HG03175 (cell line): Measurements from ENCODE around the gene RNF14.
A peak's percentile ranks its signal among the peaks of the same experiment; 100 is the strongest.
"Not testable (repeated sequence)": the region's sequence is repeated elsewhere in the genome, so short reads cannot be mapped to it uniquely, and the experiment has no call there.

ENCODE experiments used
- ATAC-seq: cut with Tn5 transposase; IDR thresholded peaks from one replicate; pipeline ENCODE4 v1.9.1; 2021; ENCODE audit warnings: mild to moderate bottlenecking, moderate library complexity; ENCODE audit not compliant: unreplicated experiment

Gene RNF14

DNA sequence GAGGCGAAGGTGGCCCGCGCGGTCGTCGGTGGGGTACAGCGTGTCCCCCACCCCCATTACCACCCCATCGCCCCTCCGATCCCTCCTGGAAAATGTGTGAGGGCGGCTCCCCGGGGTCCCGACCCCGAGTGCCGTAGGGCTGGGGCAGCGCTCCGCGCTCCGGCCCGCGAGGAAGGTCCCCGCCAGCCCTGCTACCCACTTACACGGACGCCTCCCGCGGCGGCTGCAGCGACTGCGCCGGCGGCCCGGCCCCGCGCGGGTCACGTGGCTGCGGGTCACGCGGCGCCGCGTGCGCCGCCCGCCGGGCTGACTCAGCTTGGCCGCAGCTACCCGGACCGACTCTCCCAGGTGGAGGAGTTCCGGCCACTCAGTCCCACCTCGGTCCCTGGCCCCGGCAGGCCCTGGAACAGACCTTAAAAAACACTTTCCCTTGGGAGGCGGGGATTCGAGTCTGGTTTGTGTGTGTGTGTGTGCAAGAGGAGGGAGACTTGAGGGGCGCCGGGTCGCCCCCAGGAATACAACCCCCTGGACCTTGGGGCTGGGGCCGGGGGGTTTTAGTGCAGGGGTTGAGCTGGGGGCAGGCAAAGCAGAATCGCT, 44.0 kb downstream of the RNF14 start, which contains the start of gene GNPDA1:
TSS of gene GNPDA1 (minus strand) at position 236 of the 597 bp plus-strand sequence. CDS start 992 bp downstream, outside the sequence.
- ATAC-seq = peak; percentile 61

GRCh38 chr5:142013734-142014521, 45.0 kb downstream of the RNF14 start:
- ATAC-seq = no peak

GRCh38 chr5:142014911-142015584, 46.1 kb downstream of the RNF14 start:
- ATAC-seq = peak; percentile 33

DNA sequence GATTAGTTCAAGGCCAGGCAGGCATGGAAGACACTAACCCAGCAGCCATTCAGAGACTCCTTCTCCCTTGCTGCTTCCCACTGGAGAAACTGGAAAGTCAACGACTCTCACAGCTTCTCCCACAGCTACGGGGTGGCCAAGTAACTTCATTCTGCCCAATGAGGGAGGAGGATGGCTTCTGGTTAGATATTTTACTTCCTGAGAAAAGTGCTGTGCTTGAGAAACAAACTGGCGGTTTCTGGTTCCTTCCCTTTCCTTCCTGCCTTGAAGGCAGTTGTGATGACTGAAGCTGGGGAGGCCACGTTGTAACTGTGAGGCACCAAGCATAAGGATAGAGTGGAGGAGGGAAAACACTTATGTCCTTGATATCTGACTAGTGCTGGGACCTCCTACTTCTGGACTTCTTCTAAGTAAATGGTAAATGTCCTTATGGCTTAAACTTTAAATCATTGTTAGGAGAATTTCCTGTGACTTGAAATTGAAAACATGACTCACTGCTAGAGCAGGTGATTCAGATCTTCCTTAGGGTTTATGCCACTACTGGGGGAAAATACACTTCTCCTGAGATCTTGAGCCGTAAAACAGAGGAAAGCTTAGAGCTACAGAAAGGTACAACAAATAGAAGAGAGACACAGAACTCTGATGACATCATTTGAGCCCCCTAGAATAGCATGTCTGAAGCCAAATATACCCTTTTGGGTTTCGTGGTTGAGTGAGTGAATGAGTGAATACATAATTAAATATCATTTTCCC, 47.1 kb downstream of the RNF14 start:
- ATAC-seq = peak; percentile 27

DNA sequence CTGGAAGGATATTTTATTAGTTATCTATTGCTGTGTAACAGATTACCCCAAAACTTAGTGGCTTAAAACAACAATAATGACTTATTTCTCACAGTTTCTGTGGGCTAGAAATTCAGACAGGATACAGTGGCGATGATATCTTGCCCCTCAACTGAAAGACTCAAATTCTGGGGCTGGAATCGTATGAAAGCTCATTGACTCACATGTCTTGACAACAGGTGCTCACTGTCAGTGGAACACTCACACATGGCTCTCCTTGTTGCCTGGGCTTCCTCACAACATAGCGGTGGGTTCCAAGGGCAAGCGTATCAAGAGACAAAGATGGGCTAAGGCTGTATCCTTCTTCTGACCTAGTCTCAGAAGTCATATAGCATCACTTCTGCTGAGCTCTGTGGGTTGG, 47.7 kb downstream of the RNF14 start:
- peak; percentile 37 for ATAC-seq

GRCh38 chr5:142017832-142018427, 49.0 kb downstream of the RNF14 start:
- peak; percentile 40 for ATAC-seq

DNA sequence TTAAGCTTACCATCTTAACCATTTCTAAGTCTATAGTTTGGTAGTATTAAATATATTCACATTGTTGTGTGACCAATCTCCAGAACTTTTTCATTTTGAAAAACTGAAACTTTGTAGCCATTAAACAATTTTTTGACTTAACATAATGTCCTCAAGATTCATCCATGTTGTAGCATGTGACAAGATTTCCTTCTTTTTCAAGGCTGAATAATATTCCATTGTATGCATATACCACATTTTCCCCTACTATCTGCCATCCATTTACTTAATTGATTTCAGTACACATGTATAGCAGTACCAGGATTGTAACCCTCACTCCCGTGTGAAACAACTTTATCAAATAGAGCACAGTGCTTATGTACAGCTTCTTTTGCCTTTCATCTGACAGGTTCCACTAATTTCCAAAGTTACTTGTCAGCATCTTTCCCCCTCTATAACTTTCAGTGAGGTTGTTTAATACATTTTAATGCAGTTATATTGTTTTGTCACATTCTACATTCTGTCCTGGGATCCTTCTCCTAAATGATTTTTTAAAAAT, 51.3 kb downstream of the RNF14 start:
- no peak for ATAC-seq

GRCh38 chr5:142023836-142024235, 54.9 kb downstream of the RNF14 start:
- ATAC-seq = no peak

GRCh38 chr5:142024771-142025304, 55.9 kb downstream of the RNF14 start:
- ATAC-seq = peak; percentile 100

- ATAC-seq = no peak
Measured at GRCh38 chr5:142025637-142026036, 56.7 kb downstream of the RNF14 start.

GRCh38 chr5:142032150-142032549, 63.2 kb downstream of the RNF14 start:
- ATAC-seq = no peak

DNA sequence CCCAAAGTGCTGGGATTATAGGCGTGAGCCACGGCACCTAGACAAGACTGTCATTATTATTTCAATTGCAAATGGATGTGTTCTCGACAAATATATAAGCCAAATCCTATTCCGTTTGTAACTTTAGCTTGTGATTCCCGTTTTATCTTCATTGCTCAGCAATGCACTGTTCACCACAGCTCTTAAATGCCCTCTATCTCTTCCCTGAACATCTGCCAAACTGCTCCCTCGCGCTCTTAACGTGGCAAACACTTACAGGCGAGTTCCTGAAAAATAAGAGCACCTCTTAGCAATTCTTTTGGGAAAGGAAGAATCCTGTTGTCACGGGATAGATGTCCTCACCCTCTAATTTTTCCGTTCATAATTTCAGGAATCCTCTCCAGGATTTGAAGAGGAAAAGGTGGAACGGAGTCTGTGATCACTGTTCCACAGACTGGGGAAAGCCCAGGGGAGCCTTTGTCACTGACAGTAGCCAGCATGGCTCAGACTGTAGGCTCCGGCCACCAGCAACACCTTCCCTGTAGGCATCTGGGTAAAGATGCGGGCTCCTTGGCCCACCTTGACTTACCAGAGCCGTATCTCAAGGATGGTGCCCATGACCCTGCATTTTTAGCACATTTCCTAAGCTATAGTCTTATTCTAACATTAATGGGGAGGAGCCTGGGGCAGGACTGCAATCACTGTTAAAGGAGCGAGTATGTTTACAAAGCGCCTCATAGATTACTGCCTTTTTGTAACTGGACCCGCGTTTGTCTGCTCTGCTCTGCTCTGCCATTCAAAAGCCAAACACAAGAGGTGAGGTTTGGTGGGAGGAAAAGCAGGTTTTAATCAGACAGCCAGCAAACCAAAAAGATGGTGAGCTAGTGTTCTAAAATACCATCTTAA, 64.1 kb downstream of the RNF14 start:
- no peak for ATAC-seq

DNA sequence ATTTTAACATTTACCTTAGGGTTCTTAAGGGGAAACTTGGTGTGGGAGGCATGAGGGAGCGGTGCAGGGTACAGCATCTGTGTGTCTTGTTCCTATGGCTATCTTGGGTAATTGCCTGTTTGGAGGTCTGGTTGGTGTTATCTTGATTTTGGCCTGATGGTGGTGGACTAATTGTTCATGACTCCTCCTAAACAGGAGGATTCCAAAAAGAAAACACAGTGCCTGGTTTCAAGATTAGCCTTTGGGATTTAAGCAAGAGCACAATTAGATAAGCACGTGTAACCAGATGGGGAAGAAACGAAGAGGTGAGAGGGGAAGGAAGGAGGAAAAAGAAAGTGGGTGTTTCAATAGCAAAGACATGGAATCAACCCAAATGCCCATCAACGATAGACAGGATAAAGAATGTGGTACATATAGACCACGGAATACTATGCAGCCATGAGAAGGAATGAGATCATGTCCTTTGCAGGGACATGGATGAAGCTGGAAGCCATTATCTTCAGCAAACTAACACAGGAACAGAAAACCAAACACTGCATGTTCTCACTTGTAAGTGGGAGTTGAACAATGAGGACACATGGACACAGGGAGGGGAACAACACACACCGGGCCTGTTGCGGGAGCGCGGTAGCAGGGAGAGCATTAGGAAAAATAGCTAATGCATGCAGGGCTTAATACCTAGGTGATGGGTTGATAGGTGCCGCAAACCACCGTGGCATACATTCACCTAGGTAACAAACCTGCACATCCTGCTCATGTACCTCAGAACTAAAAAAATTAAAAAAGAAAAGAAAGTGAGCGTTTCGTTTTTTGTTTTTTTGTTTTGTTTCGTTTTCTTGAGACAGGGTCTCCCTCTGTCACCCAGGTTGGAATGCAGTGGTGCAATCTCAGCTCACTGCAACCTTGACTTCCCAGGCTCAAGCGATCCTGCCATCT, 65.0 kb downstream of the RNF14 start:
- ATAC-seq = not testable (repeated sequence)

- ATAC-seq = no peak
Measured at GRCh38 chr5:142034994-142035393, 66.1 kb downstream of the RNF14 start.

- ATAC-seq = no peak
Measured at GRCh38 chr5:142036918-142037317, 68.0 kb downstream of the RNF14 start.

GRCh38 chr5:142037599-142037998, 68.7 kb downstream of the RNF14 start:
- not testable (repeated sequence) for ATAC-seq

GRCh38 chr5:142038735-142039134, 69.8 kb downstream of the RNF14 start:
- no peak for ATAC-seq
